CD14-positive monocyte (primary cell): Measurements from ENCODE around the gene SPI1. TPM values are rescaled to one million over a fixed set of nuclear protein-coding genes. Genes with fewer than 3 reads are reported as not detected.

Experiments
- DNase-seq, 3 donors: peaks; one replicate each; pipeline ENCODE4 v3.0.0-alpha.2; 2011 to 2022
- H2AFZ ChIP-seq: 2 replicates; pipeline ENCODE4 v1.6.0; 2012; ENCODE audit warnings: mild to moderate bottlenecking, low read depth, low read length, inconsistent platforms; ENCODE audit not compliant: insufficient read depth, poor library complexity, severe bottlenecking
- H3K27ac ChIP-seq, 2 donors: 1 replicate in 1 of 2; 2 replicates in 1 of 2; pipeline ENCODE4 v1.5.1; 2012 to 2013; ENCODE audit warnings: low read length in 2 of 2, control low read depth in 1 of 2, inconsistent platforms in 1 of 2, low read depth in 1 of 2, mild to moderate bottlenecking in 1 of 2
- H3K27me3 ChIP-seq, 2 donors: one replicate each; pipeline versions ENCODE4 v1.6.0 to v1.6.1; 2011 to 2013; ENCODE audit warnings: low read length in 2 of 2; ENCODE audit not compliant: control insufficient read depth in 2 of 2, insufficient read depth in 2 of 2
- H3K36me3 ChIP-seq, 2 donors: replicated peaks in 1 of 2; 1 replicate in 1 of 2; 2 replicates in 1 of 2; pipeline versions ENCODE4 v1.5.1 to v1.6.1; 2012 to 2013; ENCODE audit warnings: low read length in 2 of 2, control low read depth in 1 of 2, inconsistent platforms in 1 of 2, mild to moderate bottlenecking in 1 of 2; ENCODE audit not compliant: insufficient read depth in 2 of 2, control insufficient read depth in 1 of 2
- H3K4me1 ChIP-seq, 2 donors: 1 replicate in 1 of 2; 2 replicates in 1 of 2; pipeline versions ENCODE4 v1.5.1 to v1.6.1; 2012 to 2013; ENCODE audit warnings: low read length in 2 of 2, control low read depth in 1 of 2, inconsistent platforms in 1 of 2, mild to moderate bottlenecking in 1 of 2, moderate library complexity in 1 of 2; ENCODE audit not compliant: insufficient read depth in 2 of 2, control insufficient read depth in 1 of 2
- H3K4me2 ChIP-seq: replicated peaks from 2 replicates; pipeline ENCODE3; 2012; ENCODE audit warnings: low read length, moderate library complexity, mild to moderate bottlenecking; ENCODE audit not compliant: poor library complexity, severe bottlenecking; ENCODE audit errors: extremely low read depth
- H3K4me3 ChIP-seq, 3 experiments: fragments of 200-600 bp in 1 of 3; sonication (generic) in 1 of 3; replicated peaks in 1 of 3; 1 replicate in 2 of 3; 2 replicates in 1 of 3; pipeline ENCODE4 v1.5.1; 2011 to 2013; ENCODE audit warnings: low read length in 3 of 3, mild to moderate bottlenecking in 3 of 3, control low read depth in 2 of 3, low read depth in 2 of 3, inconsistent platforms in 1 of 3, moderate library complexity in 1 of 3
- H3K79me2 ChIP-seq: 2 replicates; pipeline ENCODE4 v1.6.0; 2012; ENCODE audit warnings: mild to moderate bottlenecking, control low read depth, inconsistent platforms, low read length, moderate library complexity; ENCODE audit not compliant: insufficient read depth
- H3K9ac ChIP-seq: 2 replicates; pipeline ENCODE4 v1.6.0; 2017; ENCODE audit warnings: low read length, mild to moderate bottlenecking; ENCODE audit not compliant: insufficient read depth, poor library complexity, severe bottlenecking
- H3K9me3 ChIP-seq, 2 donors: replicated peaks in 1 of 2; 1 replicate in 1 of 2; 2 replicates in 1 of 2; pipeline versions ENCODE4 v1.5.1 to v1.6.1; 2012 to 2013; ENCODE audit warnings: low read length in 2 of 2, control low read depth in 1 of 2; ENCODE audit not compliant: control insufficient read depth in 1 of 2, insufficient read depth in 1 of 2
- H4K20me1 ChIP-seq: 2 replicates; pipeline ENCODE4 v1.6.0; 2012; ENCODE audit warnings: mild to moderate bottlenecking, low read length, control low read depth, moderate library complexity; ENCODE audit not compliant: insufficient read depth
- H3K27ac Mint-ChIP-seq, 7 donors: one replicate each; pipeline ENCODE4 v1.8.0; 2020; ENCODE audit warnings: mild to moderate bottlenecking in 7 of 7, mixed read lengths in 7 of 7, moderate library complexity in 6 of 7, inconsistent platforms in 2 of 7
- H3K27me3 Mint-ChIP-seq, 3 donors: one replicate each; pipeline ENCODE4 v1.8.0; 2021 to 2022; ENCODE audit warnings: low read depth in 3 of 3, mild to moderate bottlenecking in 3 of 3, mixed read lengths in 3 of 3, moderate library complexity in 3 of 3, inconsistent platforms in 1 of 3
- H3K36me3 Mint-ChIP-seq, 2 donors: one replicate each; pipeline ENCODE4 v1.8.0; 2020; ENCODE audit warnings: mixed read lengths in 2 of 2, inconsistent platforms in 1 of 2, mild to moderate bottlenecking in 1 of 2
- H3K4me1 Mint-ChIP-seq: one replicate; pipeline ENCODE4 v1.8.0; 2020; ENCODE audit warnings: mild to moderate bottlenecking, mixed read lengths
- H3K4me3 Mint-ChIP-seq, 2 donors: one replicate each; pipeline ENCODE4 v1.8.0; 2020; ENCODE audit warnings: mild to moderate bottlenecking in 2 of 2, mixed read lengths in 2 of 2, moderate library complexity in 1 of 2
- H3K9me3 Mint-ChIP-seq, 7 donors: one replicate each; pipeline ENCODE4 v1.8.0; 2020 to 2022; ENCODE audit warnings: mixed read lengths in 7 of 7, mild to moderate bottlenecking in 6 of 7, moderate library complexity in 6 of 7, inconsistent platforms in 2 of 7
- CTCF ChIP-seq: fragments of 200-600 bp; IDR thresholded peaks from one replicate; pipeline ENCODE4 v1.8.0; 2022; ENCODE audit warnings: antibody characterized with exemption, mild to moderate bottlenecking
- WGBS: methylation state at CpG from one replicate; pipeline ENCODE4 v1.1.5; 2013; ENCODE audit warnings: missing lambda C conversion rate; ENCODE audit not compliant: insufficient coverage; 5-methylcytosine and 5-hydroxymethylcytosine counted together
- intact Hi-C, 2 donors: fragments of 100-400 bp; cut with micrococcal nuclease; formaldehyde crosslinking; loops; one replicate each; pipeline versions ENCODE4 v1.15.0 to v1.15.1; 2023
- polyA plus RNA-seq, 3 donors: library from polyadenylated mRNA; depleted of rRNA in 1 of 3; unstranded in 2 of 3; stranded (reverse) in 1 of 3; fragments of 300-500 nt in 2 of 3; fragments of >200 nt in 1 of 3; fragmentation: Illumina TruSeq in 2 of 3; gene quantifications; 1 replicate in 2 of 3; 2 replicates in 1 of 3; pipeline ENCODE4 v1.2.3, GENCODE V29; 2012 to 2021

SPI1 gene
- polyA plus RNA-seq, 3 donors: 156 to 914 (median 223) TPM

GRCh38 chr11:47415949-47416472 is 37.7 kb upstream of the SPI1 start:
- H3K27ac Mint-ChIP-seq: no peak overlapping the region
- Histone ChIP-seq H3K4me1 (no peaks in the 10 kb centered on the region), H2AFZ (no peak overlapping the region), H3K9ac (no peak overlapping the region), H3K27me3 (no peaks in the 10 kb centered on the region), H3K9me3 (no peaks in the 10 kb centered on the region), H3K27ac (no peak overlapping the region), H3K4me3 (no peak overlapping the region), H4K20me1 (peaks cover 8% of the 10 kb centered on the region), H3K4me2 (no peak overlapping the region), H3K36me3 (peaks cover 46 to 65% of the 10 kb centered on the region in 2 donors), H3K79me2 (no peaks in the 10 kb centered on the region)
- intact Hi-C loops: no loop called here
- no peak overlapping the region for H3K4me3 Mint-ChIP-seq
- DNase-seq: no peak
- no peak for TF ChIP-seq CTCF
- peaks cover 50 to 66% of the 10 kb centered on the region in 2 donors for H3K36me3 Mint-ChIP-seq
- peaks cover 0 to 3% (median 3%) of the 10 kb centered on the region in 3 donors for H3K27me3 Mint-ChIP-seq
- 83% methylated on average over 3 of the region's 13 CpGs for WGBS
- peaks cover 7% of the 10 kb centered on the region for H3K4me1 Mint-ChIP-seq
- peaks cover 0 to 5% (median 0%) of the 10 kb centered on the region in 7 donors for H3K9me3 Mint-ChIP-seq

- TF ChIP-seq CTCF: no peak
- Histone ChIP-seq H3K9me3 (no peaks in the 10 kb centered on the region), H3K79me2 (no peaks in the 10 kb centered on the region), H3K4me3 (no peak overlapping the region), H3K27me3 (no peaks in the 10 kb centered on the region), H3K4me1 (peaks cover 0 to under 1% of the 10 kb centered on the region in 2 donors), H3K27ac (no peak overlapping the region), H3K9ac (no peak overlapping the region), H4K20me1 (peaks cover 8% of the 10 kb centered on the region), H3K4me2 (no peak overlapping the region), H2AFZ (no peak overlapping the region), H3K36me3 (peaks cover 40 to 57% of the 10 kb centered on the region in 2 donors)
- peaks cover 0 to 5% (median 0%) of the 10 kb centered on the region in 7 donors for H3K9me3 Mint-ChIP-seq
- no peak overlapping the region for H3K4me3 Mint-ChIP-seq
- DNase-seq: no peak
- WGBS: 87% methylated on average over 29 of the region's 31 CpGs
- peaks cover 0 to 3% (median 3%) of the 10 kb centered on the region in 3 donors for H3K27me3 Mint-ChIP-seq
- peak overlapping the region in 1 of 7 donors; percentile 31 for H3K27ac Mint-ChIP-seq
- H3K36me3 Mint-ChIP-seq: peaks cover 44 to 58% of the 10 kb centered on the region in 2 donors
- H3K4me1 Mint-ChIP-seq: peaks cover 7% of the 10 kb centered on the region
- intact Hi-C loops: no loop called here
Observed at GRCh38 chr11:47415091-47415854, 36.9 kb upstream of the SPI1 start.
